Measurements from ENCODE around the gene CNTFR.
A peak's percentile ranks its signal among the peaks of the same experiment; 100 is the strongest.

CNTFR gene

GRCh38 chr9:34620061-34620994, 30.8 kb upstream of the CNTFR start, which contains the start of gene DCTN3:
Gene DCTN3 (minus strand): TSS chr9:34620495. CDS start chr9:34620464, 31 bp downstream.
- peak; percentile 94 for DNase-seq (ENCODE audit: low spot score)

- no peak for DNase-seq (ENCODE audit: low spot score)
Observed at GRCh38 chr9:34615132-34615531, 25.6 kb upstream of the CNTFR start.

DNA sequence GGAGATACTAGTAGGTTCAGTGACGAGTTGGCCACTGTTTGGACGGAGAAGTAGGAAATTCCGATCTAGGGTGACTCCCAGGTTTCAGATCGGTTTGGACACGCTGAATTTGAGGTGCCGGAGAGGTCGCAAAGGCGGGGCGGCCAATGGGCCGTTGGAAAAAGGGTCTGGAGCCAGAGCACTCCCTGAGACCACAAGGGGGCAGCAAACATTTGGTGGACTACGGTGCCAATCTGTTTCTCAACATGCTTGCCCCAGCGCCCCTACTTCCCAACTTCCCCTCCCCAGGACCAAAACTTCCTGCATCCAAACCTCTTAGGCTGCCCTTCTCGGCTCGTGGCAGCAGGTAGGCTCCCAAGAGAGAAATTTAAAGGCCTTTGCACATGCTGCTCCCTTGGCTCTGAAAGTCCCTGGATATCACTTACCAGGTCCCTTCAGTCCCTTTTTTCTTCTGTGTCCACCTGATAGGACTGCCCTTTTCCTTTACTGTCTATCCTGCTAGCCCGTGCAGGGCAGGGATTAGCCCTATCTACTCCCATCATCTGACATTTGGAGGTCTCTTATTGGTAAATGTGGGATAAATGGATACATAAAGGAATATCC, 23.4 kb upstream of the CNTFR start:
- DNase-seq (ENCODE audit: low spot score) = peak; percentile 83

DNA sequence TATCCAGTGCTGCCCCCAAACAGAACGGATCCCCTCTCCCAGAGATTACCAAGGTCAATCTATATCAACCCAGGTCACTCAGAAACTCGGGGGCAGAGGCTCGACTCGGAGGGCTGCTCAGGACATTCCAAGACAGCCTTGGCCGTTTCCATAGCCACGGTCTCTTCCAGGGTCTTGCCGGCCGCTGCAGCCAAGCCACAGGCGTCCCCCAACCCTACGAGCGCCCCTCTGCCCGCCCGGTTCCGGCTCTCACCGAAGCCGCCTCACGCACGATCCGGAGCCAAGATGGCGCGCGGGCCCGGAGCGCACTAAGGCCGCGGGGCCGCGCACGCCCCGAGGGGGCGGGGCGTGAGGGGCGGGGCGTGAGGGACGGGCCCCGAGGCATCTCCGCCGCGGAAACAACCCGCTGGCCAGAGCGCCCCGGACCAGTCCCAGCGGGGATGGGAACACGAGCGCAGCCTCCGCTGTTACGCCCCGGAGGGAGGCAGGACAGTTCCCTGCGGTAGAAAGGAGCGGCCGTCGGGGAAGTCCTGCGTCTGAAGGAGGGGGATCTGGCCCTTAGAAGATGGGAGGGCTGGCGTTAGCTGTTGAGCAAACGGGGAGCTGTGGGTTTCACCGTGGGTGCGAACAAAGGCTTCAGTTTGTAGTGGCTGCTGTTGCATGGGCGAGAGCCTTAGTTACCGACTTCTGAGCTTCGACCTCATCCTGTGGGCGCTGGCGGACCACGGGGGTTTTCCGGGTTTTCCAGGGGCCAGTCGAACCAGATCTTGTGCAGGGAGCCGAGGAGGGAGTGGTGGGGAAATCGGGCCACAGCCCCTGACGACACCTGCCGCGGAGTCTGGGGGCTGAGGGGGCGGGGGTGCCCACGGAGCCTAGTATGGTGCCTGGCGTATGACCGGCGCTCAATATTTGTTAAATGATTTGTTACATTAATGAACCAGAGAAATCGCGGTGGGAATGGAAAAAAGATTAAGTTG, 22.6 kb upstream of the CNTFR start, which contains the start of gene RPP25L:
RPP25L (minus strand) TSS at position 287 of the 977 bp plus-strand sequence. CDS start 801 bp downstream, outside the sequence.
- DNase-seq (ENCODE audit: low spot score) = peak; percentile 98

DNA sequence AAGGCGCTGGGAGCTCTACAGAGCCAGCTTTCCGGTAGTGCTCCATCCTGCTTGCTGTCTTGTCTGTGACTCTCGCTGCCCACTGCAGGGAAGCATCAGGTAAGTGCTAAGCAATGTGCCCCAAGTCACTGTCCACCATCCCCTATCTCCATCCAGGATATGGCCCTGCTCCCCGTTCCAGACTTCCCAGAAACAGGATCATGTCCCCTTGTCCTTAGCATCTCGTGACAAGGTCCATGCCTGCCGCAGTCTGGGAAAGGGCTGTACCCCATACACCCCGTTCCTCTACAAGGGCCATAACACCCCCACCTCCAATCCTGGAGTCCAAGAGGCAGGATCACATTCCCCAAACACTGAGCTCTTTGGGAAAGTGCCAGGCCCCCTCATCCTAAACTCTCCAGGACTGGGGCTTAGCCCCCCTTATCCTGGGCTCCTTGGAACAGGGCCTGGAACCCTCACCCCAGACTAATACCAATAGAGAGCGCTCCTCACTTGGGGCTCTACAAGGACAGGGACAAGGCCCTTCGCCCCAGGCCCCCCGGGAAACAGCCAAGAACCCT, 21.8 kb upstream of the CNTFR start:
- DNase-seq (ENCODE audit: low spot score) = no peak

GRCh38 chr9:34610434-34611206, 21.1 kb upstream of the CNTFR start:
- no peak for DNase-seq (ENCODE audit: low spot score)

DNA sequence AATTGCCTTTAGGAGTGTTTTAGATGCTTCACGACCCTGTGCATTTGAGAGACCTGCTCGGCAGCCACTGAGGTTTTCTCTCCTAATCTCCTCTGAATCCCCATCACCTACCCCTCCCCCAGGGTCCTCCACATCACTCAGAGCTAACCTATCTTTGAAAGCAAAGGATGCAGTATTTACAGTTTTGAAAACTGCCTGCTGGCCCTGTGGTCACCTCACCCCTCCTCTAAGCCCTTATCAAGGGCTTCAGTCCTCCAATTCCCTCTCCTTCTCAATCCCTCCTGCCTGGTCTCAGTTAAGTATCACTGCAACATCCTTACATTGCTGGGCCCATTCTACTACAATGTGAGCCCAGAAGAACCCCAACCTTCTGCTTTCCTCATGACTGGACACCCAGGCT, 17.8 kb upstream of the CNTFR start:
- DNase-seq (ENCODE audit: low spot score) = no peak

DNA sequence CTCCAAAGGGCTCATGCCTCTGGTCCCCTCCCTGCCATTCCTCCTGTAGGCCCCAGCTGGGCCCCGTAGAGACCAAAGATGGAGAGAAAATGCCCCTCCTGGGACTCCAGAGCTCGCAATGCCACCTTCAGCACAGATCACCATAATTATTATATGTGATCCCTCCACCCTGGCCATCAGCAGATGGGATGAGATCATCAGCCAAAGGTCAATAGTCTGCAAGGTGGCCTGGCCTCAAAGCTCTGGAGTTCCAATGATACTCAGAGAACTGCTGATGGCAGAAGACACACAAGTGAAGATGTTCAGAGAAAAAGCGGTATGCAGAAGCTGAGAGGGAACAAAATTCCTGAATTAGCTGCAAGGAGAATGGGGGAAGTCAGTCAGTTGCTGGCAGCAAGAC, 17.4 kb upstream of the CNTFR start:
- DNase-seq (ENCODE audit: low spot score) = no peak

DNA sequence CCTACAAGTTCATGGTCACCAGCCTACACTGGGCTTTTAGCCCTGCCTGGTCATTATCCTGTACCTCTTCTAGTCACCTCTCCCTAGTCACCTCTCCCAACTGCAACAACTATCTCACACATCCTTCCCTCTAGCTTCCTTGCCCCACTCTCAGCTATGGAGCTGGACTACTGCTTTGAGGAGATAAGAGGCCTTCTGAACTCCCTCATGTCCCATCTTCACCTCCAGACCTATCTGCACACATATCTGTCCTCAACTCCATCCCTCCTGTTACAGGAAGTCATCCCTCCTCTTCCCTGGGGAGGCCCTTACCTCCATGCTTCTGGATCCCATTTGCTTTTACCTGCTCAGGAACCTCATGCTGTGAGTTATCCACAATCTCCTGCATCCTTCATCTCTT, 16.7 kb upstream of the CNTFR start:
- no peak for DNase-seq (ENCODE audit: low spot score)

DNA sequence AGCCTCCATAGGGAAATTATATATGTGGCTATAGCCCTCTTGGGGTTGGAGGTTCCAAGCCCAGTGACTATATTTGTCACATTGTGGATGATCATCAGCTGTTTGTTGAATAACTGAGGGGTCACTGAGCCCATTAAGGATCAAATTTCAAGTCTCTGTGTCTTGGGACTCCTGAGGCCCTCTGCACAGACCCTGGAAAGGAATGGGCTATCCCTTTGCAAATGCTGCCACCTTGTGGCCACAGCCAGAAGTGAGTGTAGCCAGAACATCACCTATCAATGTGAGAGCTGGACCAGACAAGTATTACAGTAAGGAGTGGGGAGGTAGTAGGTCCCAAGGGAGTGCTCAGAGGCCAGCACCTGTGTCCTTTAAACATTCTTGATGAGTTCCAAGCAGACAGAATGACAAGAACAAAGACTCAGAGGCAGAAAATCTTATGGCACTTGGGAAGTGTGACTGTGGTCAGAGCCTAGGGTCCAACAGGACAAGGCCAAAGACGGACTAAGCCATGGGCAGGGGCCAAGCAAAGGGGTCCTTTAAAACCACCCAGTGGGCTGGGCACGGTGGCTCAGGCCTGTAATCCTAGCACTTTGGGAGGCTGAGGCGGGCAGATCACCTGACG, 14.2 kb upstream of the CNTFR start:
- DNase-seq (ENCODE audit: low spot score) = peak; percentile 90

DNA sequence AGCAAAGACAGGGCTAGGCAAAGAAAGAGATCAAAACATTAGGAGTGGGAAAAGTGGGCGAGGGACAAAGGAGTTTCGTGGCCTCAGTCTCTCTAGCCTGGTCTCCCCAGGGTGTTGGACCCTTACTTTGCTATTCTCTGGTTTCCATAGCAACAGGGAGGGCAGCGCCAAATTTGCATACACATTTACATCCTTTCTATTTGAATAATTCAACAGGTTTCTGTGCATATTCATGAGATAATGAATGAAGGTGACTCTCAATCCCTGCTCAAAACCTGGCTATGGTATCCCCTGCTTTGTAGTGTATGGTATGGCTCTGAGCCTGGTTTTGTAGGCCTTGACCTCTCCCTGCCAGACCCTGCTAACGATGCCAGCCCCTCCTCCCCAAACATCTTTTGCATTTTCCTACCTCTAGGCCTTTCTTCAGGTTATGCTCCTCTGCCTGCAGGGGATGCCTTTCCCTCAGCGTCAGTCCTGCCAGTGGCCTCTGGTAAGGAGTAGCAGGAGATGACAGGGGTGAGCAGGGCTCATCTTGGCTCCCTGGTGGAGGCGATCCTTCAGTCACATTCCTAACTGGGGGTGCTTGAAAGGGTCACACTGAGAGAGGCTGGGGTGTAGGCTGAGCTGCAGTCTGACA, 12.5 kb upstream of the CNTFR start:
- no peak for DNase-seq (ENCODE audit: low spot score)

DNA sequence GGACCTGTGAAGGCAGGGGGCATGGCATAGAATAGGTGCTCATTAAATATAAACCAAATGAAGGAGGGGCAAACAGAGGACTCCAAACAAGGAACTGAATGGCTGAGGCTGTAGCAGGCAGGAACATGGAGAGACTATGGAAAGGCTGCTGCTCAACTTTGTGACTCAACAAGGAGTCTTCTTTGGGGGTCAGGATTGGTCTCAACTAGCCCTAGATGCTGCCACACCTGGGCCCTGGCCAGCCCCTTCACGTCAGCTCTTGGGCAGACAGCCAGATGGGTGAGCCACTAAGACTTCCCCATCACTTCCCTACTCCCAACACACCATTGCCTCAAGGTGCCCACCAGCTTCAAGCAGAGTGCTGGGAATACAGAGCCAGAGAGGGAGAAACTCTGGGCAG, 11.4 kb upstream of the CNTFR start:
- no peak for DNase-seq (ENCODE audit: low spot score)

DNA sequence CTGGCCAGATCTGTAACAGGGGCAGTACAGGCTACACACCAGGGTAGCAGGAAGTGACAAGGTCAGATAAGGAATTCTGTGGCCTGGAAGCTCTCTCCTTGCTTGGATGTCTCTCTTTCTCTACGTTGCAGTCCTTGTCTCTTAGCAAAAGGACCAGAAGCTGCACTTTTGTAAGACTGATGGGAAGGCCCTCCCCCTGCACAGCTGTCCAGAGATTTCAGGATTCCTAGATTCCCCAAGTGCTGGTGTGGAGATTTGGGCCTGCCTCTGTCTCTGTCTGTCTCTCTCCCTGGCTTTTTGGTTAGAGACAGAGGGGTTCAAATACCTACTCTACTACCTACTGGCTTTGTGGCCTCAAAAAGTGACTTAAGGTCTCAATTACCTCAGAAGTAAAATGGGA, 10.0 kb upstream of the CNTFR start:
- DNase-seq (ENCODE audit: low spot score) = no peak

- DNase-seq (ENCODE audit: low spot score) = no peak
Observed at GRCh38 chr9:34594177-34594576, 4.7 kb upstream of the CNTFR start.

- peak; percentile 82 for DNase-seq (ENCODE audit: low spot score)
Observed at GRCh38 chr9:34592895-34593601, 3.5 kb upstream of the CNTFR start.

DNA sequence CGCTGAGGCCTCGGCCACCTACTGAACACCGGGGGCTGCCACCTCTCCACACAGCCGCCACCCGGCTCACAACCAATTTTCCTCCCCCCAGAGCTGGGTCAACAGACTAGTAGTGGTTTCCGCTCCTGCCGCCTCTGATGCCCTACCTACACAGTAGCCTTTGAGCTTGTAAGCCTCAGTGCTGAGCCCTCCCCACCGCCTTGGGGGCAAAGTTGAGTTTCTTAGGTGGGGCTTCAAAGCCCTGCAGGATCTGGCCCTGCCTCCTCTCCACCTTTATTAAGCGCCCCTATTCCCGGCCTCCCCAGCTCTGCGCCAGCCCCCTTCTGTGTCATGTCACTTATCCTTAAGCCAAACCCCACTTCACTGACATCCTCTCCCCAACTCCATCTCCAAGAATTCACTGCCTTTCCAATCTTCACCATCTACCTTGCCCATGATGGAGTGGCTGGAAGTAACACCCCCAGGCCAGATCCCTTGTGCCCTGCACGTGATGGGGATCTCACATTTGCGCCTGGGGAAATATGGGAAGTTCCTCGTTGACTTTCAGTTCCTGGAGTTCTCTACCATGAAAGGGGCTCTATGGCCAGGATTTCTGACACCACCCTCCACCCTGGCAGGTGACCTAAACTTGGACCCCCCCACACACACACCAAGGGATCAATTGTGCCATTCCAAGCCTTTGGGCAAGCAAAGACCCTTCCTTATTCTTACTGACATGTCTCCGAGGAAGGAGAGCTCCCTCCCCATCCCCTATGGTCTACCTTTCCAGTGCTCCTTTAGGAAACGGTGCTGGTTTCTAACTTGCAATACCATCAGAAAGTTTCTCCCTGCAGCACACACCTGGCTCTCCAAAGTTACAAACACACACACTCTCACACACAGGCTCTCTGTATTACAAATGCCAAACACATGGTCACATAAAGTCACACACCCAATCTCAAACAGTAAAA, 2.7 kb upstream of the CNTFR start:
- DNase-seq (ENCODE audit: low spot score) = no peak

- peak; percentile 94 for DNase-seq (ENCODE audit: low spot score)
Observed at GRCh38 chr9:34591248-34591916, 1.9 kb upstream of the CNTFR start.
